GM13977 (cell line): ENCODE data around the gene LIPC.

ENCODE experiments used
- DNase-seq: peaks from one replicate; pipeline ENCODE4 v3.0.0; 2012; ENCODE audit warnings: low spot score
- CTCF ChIP-seq: IDR thresholded peaks from 2 replicates; pipeline ENCODE4 v1.5.1; 2012; ENCODE audit warnings: mild to moderate bottlenecking, control low read depth; ENCODE audit not compliant: insufficient read depth; ENCODE audit errors: extremely low read depth, missing control alignments
- in situ Hi-C: fragments of 300-500 bp; cut with MboI; formaldehyde crosslinking; loops from one replicate; pipeline ENCODE4 v1.12.0; 2022; ENCODE audit warnings: low sequenced_read_pairs, low pct_unique_long_range_greater_than_20kb, mixed read lengths, inconsistent platforms; ENCODE audit not compliant: unreplicated experiment

Gene LIPC

GRCh38 chr15:58442122-58442521, 10.3 kb downstream of the LIPC start:
- DNase-seq = no peak
- no peak for TF ChIP-seq CTCF
- in situ Hi-C loops = no loop called here

- in situ Hi-C loops = no loop called here
- no peak for DNase-seq
- TF ChIP-seq CTCF = no peak
Measured at GRCh38 chr15:58443308-58443707, 11.5 kb downstream of the LIPC start.

GRCh38 chr15:58444056-58444455, 12.3 kb downstream of the LIPC start:
- no peak for TF ChIP-seq CTCF
- in situ Hi-C loops = no loop called here
- no peak for DNase-seq

DNA sequence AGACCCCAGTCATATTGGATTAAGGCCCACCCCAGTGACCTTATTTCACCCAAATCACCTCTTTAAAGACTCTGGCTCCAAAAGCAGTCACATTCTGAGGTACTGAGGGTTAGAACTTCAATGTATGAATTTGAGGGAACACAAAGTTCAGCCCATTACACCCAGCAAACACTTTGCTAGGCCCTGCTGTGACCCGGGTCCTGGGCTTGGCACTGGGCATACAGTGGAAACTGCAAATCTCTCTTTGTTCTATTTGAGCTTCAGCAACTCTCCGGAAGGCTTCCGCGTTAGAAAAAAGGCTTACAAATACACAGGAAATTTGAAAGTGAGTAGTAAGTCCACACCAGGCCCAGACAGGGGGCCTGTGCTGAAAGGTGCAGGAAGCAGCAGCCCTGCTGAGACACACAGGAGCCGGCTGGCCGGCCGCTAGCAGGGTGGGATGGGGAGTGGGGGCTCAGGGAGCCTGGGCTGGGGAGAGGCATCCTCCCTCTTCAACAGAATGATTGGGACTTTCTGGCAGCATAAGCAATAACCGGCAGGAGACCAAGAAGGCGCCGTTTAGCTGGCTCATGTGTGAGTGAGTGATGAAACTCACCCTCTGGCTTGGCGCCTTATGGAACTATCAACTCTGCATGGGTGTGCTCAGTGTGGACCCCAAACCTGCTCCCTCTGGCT, 13.0 kb downstream of the LIPC start:
- no peak for TF ChIP-seq CTCF
- in situ Hi-C loops = no loop called here
- no peak for DNase-seq

GRCh38 chr15:58445865-58446264, 14.1 kb downstream of the LIPC start:
- in situ Hi-C loops = no loop called here
- DNase-seq = no peak

DNA sequence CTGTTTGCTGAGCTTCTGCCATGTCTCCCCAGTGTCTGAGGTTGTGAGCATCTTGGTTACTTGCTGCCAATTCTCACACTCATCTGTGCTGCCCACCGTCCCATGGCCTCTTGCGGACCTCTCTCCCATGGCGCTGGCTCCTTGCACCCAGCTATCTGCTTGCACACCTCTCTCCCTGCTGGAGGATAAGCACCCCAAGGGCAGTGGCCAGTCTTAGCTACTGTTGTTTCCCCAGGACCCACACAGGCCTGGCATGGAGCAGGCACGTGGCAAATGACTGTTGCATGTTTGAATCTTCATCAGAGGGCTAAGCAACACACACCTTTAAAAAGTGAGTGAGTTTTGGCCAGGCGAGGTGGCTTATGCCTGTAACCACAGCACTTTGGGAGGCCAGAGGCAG, 14.7 kb downstream of the LIPC start:
- DNase-seq = no peak
- no peak for TF ChIP-seq CTCF
- in situ Hi-C loops = no loop called here

More at GRCh38 chr15:58445865-58446264, 14.1 kb downstream of the LIPC start:
- no peak for TF ChIP-seq CTCF
